ENCODE measurements around the gene TRMT61A.
"Not testable (repeated sequence)": the region's sequence is repeated elsewhere in the genome, so short reads cannot be mapped to it uniquely, and the experiment has no call there.

TRMT61A gene

DNA sequence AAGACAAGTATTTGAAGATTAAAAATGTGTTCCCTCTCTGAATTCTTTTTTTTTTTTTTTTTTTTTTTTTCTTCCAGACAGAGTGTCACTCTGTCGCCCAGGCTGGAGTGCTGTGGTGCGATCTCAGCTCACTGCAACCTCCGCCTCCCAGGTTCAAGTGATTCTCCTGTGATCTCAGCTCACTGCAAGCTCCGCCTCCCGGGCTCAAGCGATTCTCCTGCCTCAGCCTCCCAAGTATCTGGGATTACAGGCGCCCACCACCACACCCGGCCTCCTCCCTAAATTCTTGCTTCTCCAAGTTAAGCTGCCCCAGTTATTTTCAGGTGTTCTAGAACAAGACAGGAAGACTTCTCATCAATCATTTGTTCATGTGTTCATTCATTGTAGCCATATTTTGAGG, 16.8 kb upstream of the TRMT61A start:
- H3K4me1 ChIP-seq (ENCODE audit: control insufficient read depth, insufficient read depth, low read length): peaks cover 18% of the 10 kb centered on the region
- not testable (repeated sequence) for H3K27me3 ChIP-seq (ENCODE audit: control insufficient read depth, insufficient read depth, low read length); H3K36me3 ChIP-seq (ENCODE audit: control insufficient read depth, insufficient read depth, low read length); H3K9ac ChIP-seq (ENCODE audit: low read length); H3K4me3 ChIP-seq (ENCODE audit: low read length)
- peak overlapping the region; percentile 90 for H3K27ac ChIP-seq (ENCODE audit: low read depth, low read length)

DNA sequence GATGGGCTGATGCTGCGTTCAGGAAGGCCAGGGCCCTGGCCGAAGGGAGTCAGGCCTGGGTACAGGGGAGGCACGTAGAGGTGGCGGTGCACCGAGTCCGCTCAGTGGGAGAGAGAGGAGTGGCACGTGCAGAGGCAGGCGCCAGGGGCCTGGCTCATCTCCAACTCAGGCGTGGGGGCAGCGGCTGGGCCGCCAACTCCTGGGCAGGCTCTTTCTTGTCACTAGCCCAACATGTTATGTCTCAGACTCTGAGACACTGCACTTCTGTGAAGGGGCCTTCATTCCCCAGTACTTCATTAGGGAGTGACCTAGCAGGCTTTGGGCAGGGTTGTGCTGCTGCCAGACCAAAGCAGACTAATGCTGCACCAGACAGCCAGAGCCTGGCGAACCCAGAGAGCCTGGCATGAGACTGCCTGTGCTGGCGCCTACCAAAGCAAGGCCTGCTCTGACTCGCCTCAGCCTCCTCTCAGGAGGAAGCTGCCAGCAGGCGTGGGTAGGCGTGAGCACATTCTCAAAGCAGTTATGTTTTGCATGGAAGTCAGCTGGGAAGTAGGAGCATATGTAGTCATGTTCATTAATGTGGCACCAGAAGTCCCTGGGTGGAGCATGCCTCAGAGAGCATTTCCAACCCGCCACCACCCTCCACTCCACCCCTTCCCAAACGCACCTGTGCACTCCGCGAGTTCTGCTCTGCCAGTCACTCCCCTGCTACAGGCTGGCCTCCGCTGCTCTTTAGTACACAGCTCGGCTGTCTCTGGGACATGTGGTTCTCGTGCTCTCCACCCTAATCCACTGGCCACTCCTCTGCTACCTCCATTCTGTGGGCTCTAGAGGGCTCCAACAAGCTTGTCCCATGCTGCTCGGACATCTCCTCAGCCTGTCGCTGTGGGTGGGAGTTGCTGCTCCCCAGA, 16.0 kb upstream of the TRMT61A start:
- H3K4me1 ChIP-seq (ENCODE audit: control insufficient read depth, insufficient read depth, low read length): peaks cover 20% of the 10 kb centered on the region
- H3K27me3 ChIP-seq (ENCODE audit: control insufficient read depth, insufficient read depth, low read length): no peaks in the 10 kb centered on the region
- no peak overlapping the region for H3K9ac ChIP-seq (ENCODE audit: low read length)
- H3K36me3 ChIP-seq (ENCODE audit: control insufficient read depth, insufficient read depth, low read length): peaks cover 6% of the 10 kb centered on the region
- H3K4me3 ChIP-seq (ENCODE audit: low read length): no peak overlapping the region
- H3K27ac ChIP-seq (ENCODE audit: low read depth, low read length): peak overlapping the region; percentile 90

DNA sequence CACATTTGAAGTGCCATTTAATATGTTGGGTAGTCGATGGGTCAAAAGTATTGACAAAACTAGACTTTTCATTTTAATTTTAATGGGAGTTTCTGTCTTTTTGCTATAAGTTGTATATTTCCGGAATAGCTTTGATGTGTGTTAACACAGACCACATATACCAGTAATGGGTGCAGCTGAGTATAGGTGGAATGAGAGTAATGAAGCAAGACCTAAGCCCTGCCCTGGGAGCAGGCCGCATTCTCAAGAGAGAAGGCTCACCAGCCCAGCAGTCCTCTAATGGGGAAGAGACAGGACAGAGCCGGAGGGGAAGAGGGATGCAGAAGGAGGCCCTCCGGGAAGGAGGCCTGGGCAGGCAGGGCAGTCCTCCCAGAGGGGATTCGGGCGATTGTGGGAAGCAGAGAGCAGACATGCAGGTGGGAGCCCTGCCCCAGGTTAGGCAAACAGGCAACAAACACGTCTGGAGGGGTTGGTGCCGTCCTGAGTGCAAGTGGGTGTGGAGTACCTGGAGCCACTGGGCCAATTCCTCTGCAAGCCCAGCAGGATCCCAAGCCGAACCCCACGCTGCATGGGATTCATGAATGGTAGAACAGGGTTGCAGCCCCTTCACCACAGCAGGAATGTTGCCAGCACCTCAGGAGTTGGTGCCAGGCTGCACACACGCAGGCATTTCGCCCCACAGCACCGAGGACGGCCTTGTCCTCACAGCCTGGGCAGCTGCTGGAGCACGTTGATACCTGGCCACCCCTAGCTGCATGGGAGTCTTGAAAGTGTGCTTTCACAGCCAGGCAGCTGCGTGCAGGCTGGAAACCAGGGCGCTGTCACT, 14.2 kb upstream of the TRMT61A start:
- no peaks in the 10 kb centered on the region for H3K27me3 ChIP-seq (ENCODE audit: control insufficient read depth, insufficient read depth, low read length)
- H3K36me3 ChIP-seq (ENCODE audit: control insufficient read depth, insufficient read depth, low read length): peaks cover 3% of the 10 kb centered on the region
- H3K4me3 ChIP-seq (ENCODE audit: low read length): no peak overlapping the region
- H3K4me1 ChIP-seq (ENCODE audit: control insufficient read depth, insufficient read depth, low read length): peaks cover 36% of the 10 kb centered on the region
- no peak overlapping the region for H3K9ac ChIP-seq (ENCODE audit: low read length)
- H3K27ac ChIP-seq (ENCODE audit: low read depth, low read length): no peak overlapping the region

DNA sequence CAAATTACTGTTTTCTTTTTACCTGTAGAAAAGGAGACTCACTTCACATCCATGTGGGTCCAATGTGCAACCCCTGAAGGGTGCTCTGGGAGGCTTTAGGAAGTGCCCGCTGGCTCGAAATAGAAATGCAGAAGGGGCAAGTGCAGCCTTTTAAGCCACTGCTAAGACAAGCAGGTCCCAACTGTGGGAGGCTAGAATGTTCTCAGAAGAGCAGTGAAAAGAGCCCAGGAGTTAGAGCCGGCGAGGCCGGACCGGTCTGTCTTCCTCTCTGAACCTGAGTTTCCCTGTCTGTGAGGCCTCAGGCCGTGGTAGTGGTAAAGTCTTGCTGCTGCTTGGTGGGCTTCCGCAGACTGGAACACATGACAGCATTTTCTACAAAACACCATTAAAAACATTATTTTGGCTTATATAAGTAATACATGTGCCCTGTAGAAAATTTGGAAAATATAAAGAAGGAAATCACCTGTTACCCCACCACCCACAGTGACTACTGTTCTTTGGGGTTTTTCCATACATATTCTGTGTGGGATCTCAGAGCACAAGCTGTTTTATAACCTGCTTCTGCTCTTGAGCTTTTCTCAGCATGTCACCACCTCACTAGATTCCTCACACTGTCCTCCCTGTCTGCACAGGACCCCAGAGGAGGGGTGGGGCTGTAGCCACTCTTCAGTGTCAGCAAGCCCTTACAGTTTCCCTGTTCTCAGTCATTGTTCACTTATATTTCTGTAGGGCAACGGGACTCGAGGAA, 12.4 kb upstream of the TRMT61A start:
- no peak overlapping the region for H3K27ac ChIP-seq (ENCODE audit: low read depth, low read length)
- H3K4me1 ChIP-seq (ENCODE audit: control insufficient read depth, insufficient read depth, low read length): peaks cover 42% of the 10 kb centered on the region
- no peak overlapping the region for H3K9ac ChIP-seq (ENCODE audit: low read length)
- no peaks in the 10 kb centered on the region for H3K27me3 ChIP-seq (ENCODE audit: control insufficient read depth, insufficient read depth, low read length)
- peaks cover 4% of the 10 kb centered on the region for H3K36me3 ChIP-seq (ENCODE audit: control insufficient read depth, insufficient read depth, low read length)
- H3K4me3 ChIP-seq (ENCODE audit: low read length): no peak overlapping the region

DNA sequence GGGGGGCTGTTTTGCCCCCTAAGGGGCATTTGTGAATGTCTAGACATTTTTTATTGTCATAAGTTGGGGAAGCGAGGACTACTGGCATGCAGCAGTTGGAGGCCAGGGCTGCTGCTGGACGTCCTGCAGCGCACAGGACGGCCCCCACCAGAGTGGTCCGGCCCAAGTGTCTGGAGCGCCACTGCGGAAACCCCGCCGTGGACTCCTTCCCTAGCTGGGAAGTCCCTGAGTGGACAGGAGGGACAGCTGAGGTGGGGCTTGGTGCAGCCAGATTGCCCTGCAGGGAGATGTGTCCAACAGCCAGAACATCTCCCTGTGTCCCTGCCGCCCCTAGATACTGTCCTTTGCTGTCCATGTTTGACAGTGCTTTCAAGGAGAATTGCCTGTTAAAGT, 11.8 kb upstream of the TRMT61A start:
- H3K36me3 ChIP-seq (ENCODE audit: control insufficient read depth, insufficient read depth, low read length): peaks cover 4% of the 10 kb centered on the region
- no peaks in the 10 kb centered on the region for H3K27me3 ChIP-seq (ENCODE audit: control insufficient read depth, insufficient read depth, low read length)
- H3K9ac ChIP-seq (ENCODE audit: low read length): no peak overlapping the region
- H3K4me1 ChIP-seq (ENCODE audit: control insufficient read depth, insufficient read depth, low read length): peaks cover 42% of the 10 kb centered on the region
- no peak overlapping the region for H3K4me3 ChIP-seq (ENCODE audit: low read length)
- H3K27ac ChIP-seq (ENCODE audit: low read depth, low read length): peak overlapping the region; percentile 90

DNA sequence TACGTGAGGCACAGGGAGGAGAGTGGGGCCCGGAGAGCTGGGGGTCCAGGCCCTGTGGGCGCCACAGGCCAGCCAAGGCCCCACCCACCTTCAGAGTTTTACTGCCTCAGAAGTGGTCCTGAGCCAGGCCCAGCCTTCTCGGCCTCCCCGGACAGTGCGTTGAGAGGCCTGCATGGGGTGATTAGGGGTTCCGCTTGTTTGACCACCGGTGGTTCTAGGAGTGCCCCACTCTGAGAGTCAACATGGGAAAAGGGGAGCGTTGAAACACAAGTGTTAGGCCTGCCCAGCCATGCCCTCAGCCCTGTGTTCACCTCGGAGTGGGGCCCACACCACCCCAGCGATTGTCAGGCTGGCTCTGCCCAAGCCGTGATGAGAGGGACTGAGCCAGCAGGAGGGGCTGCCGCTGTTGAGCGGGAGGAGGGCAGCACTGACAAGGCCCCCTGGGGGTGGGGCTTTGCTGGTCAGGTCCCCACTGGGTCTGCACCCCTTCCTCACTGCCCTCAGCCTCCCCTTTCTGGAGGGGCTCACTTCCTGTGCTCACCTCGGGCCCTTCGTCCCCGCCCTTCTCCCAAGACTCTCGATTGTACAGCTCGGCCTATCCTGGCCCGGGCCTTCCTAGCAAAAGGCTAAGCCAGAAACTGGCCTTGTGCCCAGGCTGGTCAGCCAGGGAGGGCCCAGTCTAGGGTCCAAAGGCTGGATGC, 11.1 kb upstream of the TRMT61A start:
- no peak overlapping the region for H3K4me3 ChIP-seq (ENCODE audit: low read length)
- H3K4me1 ChIP-seq (ENCODE audit: control insufficient read depth, insufficient read depth, low read length): peaks cover 36% of the 10 kb centered on the region
- H3K9ac ChIP-seq (ENCODE audit: low read length): no peak overlapping the region
- H3K27ac ChIP-seq (ENCODE audit: low read depth, low read length): peak overlapping the region; percentile 90
- H3K36me3 ChIP-seq (ENCODE audit: control insufficient read depth, insufficient read depth, low read length): peaks cover 4% of the 10 kb centered on the region
- H3K27me3 ChIP-seq (ENCODE audit: control insufficient read depth, insufficient read depth, low read length): no peaks in the 10 kb centered on the region

DNA sequence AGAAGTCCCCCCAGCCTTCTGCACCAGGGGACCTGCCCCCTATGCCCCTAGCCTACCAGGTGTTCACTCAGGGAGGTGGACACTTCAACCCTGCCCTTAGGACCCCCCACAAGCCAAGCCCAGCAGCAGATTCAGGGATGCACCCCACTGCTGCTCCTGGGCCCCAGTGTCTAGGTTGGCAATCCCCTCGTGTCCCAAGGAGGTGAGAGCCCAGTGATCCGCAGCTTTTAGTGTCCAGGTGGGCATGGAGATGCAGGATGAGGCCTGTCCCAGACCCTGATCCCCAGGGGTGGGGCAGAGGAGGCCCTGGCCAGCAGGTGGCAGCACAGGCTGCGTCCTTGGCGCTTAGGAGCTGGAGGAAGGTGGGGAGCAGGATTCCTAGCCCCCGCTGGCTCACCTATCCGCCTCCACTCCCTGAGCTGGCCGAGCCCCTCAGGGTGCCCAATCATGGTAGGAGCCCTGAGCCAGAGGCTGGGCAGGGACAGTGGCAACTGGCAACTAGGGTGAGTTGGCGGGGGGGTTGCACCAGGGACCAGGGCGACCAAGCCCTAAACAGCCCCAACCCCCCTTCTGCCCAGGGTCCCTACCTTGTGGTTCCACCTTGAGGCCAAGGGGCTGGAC, 10.5 kb upstream of the TRMT61A start:
- H3K4me1 ChIP-seq (ENCODE audit: control insufficient read depth, insufficient read depth, low read length): peaks cover 29% of the 10 kb centered on the region
- H3K9ac ChIP-seq (ENCODE audit: low read length): no peak overlapping the region
- H3K27me3 ChIP-seq (ENCODE audit: control insufficient read depth, insufficient read depth, low read length): no peaks in the 10 kb centered on the region
- H3K36me3 ChIP-seq (ENCODE audit: control insufficient read depth, insufficient read depth, low read length): peaks cover 4% of the 10 kb centered on the region
- peak overlapping the region; percentile 90 for H3K27ac ChIP-seq (ENCODE audit: low read depth, low read length)
- no peak overlapping the region for H3K4me3 ChIP-seq (ENCODE audit: low read length)

DNA sequence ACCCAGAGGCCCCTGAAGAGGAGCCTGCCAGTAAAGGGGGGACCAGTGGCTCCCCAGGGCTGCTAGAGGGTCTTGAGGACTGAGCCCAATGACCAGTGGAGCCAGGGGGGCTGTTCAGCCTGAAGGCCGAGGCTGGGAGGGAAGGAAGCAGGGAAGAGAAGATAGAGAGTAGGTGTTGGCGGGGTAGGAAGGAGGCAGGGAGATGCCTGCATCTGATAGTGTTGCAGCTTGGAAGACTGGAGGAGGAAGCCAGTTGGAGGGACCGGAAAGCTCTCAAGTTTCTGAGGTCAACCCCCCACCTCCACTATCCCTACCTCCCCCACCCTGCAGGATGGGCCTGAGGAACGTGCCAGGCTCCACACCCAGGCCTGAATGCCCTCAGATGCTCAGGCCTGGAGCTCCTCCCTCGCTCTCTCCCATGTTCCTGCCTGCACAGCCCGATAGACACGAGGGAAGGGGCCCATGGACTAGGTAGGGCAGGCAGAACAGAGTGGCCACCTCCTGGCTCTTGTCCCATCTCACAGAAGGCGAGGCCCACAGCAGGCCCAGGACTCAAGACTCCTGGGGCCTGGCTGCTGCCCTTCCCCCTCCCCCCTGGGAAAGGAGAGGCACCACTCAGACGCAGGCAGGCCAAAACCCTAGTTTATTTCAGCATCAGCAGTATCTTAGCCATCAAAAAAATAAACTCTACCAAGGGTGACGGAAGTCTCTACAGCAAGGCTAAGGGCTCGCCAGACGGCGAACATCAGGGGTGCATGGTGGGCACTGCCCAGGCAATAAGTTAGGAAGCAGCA, 9.8 kb upstream of the TRMT61A start:
- Histone ChIP-seq H3K9ac (ENCODE audit: low read length) (no peak overlapping the region), H3K4me3 (ENCODE audit: low read length) (peak overlapping the region; percentile 83), H3K36me3 (ENCODE audit: control insufficient read depth, insufficient read depth, low read length) (peaks cover 4% of the 10 kb centered on the region), H3K4me1 (ENCODE audit: control insufficient read depth, insufficient read depth, low read length) (peaks cover 24% of the 10 kb centered on the region), H3K27ac (ENCODE audit: low read depth, low read length) (peak overlapping the region; percentile 90), H3K27me3 (ENCODE audit: control insufficient read depth, insufficient read depth, low read length) (no peaks in the 10 kb centered on the region)

DNA sequence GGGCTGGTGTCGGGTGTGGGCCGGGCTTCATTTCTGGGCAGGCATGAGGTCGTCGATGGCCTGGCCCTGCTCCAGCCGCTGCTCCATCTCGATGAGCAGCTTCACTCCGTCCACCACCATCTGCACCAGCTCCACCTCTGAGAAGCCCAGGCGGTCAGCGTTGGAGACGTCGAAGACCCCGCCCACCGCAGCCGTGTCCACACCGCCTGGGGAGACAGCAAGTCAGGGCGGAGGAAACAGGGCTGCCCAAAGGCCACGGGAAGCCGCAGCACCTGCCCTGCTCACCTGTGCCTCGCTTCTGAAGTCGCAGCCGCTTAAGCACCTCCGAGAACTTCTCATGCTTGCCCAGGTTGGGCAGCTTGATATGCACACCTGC, 9.2 kb upstream of the TRMT61A start:
- H3K27me3 ChIP-seq (ENCODE audit: control insufficient read depth, insufficient read depth, low read length): no peaks in the 10 kb centered on the region
- H3K27ac ChIP-seq (ENCODE audit: low read depth, low read length): peak overlapping the region; percentile 90
- peaks cover 4% of the 10 kb centered on the region for H3K36me3 ChIP-seq (ENCODE audit: control insufficient read depth, insufficient read depth, low read length)
- peak overlapping the region; percentile 83 for H3K4me3 ChIP-seq (ENCODE audit: low read length)
- H3K9ac ChIP-seq (ENCODE audit: low read length): no peak overlapping the region
- H3K4me1 ChIP-seq (ENCODE audit: control insufficient read depth, insufficient read depth, low read length): peaks cover 27% of the 10 kb centered on the region

DNA sequence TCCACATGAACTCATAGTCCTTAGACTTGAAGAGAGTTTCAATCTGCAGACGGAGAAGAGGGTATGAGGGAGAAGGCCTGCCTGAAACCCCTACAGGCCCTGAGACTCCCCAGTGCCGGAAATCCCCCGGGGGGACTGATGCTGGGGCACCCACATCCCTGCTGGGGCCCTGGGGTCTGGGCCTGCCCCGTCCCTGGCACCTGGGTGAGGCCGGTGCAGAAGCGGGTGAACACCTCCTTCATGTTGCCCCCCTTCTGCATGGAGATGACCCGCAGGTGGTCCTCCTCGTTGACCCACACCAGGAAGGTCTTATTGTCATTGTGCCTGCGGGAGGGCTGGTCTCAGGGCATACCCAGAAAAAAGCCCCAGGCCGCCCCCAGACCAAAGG, 8.7 kb upstream of the TRMT61A start:
- no peak overlapping the region for H3K9ac ChIP-seq (ENCODE audit: low read length)
- peaks cover 27% of the 10 kb centered on the region for H3K4me1 ChIP-seq (ENCODE audit: control insufficient read depth, insufficient read depth, low read length)
- peaks cover 4% of the 10 kb centered on the region for H3K36me3 ChIP-seq (ENCODE audit: control insufficient read depth, insufficient read depth, low read length)
- H3K27ac ChIP-seq (ENCODE audit: low read depth, low read length): peak overlapping the region; percentile 90
- H3K4me3 ChIP-seq (ENCODE audit: low read length): peak overlapping the region; percentile 83
- H3K27me3 ChIP-seq (ENCODE audit: control insufficient read depth, insufficient read depth, low read length): no peaks in the 10 kb centered on the region

Measured in rectal smooth muscle tissue (tissue), 1 donor.